NCI-H2081 (cell line): ENCODE data around the gene PALB2.
A peak's percentile ranks its signal among the peaks of the same experiment; 100 is the strongest.
"Not testable (repeated sequence)": the region's sequence is repeated elsewhere in the genome, so short reads cannot be mapped to it uniquely, and the experiment has no call there.

Experiments
- DNase-seq, 2 experiments: peaks; one replicate each; lab custom pipeline; 2025; lab: John Stamatoyannopoulos, UW

Gene PALB2

DNA sequence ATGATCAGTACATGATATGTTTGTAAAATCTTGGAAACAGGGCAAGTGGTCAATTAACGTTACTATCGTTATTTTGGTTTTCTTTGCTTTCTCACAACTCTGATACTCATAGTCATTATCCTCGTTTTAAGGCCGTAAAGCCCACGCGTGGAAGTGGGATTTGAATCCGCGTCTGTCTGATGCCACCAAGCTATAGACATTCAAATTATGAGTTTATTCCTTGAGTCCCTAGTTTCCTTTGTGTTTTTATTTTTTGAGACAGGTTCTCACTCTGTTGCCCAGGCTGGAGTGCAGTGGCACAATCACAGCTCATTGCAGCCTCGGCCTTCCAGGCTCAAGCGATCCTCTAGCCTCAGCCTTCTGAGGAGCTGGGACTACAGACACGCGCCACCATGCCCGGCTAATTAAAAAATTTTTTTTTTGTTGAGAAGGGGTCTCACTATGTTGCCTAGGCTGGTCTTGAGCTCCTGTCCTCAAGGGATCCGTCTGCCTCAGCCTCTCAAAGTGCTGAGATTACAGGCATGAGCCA, 1.2 kb upstream of the PALB2 start:
- DNase-seq, result no peak

- no peak for DNase-seq
These were observed 537 bp downstream of the PALB2 start for GRCh38 chr16:23640615-23640930.

DNA sequence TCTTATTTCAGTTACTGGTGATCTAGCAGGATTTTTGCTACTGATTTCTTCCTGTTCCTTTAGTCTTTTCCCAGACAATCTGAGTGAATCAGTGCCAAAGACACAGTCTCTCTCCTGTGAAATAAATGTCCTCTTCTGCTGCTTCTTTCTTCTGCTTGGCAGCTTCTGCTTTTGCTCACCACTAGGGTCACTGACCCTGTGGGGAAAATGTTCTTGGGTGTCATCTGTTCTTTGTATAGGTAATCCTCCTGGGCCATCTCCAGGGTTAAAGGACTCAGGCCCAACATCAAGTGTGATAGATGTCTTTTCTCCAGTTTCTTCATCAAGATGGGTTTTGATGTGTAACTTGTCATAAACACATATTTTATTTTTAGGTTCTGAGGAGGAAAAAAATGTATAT, 5.2 kb downstream of the PALB2 start:
- no peak for DNase-seq

- no peak for DNase-seq
These were observed 6.6 kb downstream of the PALB2 start for GRCh38 chr16:23634461-23635036.

DNA sequence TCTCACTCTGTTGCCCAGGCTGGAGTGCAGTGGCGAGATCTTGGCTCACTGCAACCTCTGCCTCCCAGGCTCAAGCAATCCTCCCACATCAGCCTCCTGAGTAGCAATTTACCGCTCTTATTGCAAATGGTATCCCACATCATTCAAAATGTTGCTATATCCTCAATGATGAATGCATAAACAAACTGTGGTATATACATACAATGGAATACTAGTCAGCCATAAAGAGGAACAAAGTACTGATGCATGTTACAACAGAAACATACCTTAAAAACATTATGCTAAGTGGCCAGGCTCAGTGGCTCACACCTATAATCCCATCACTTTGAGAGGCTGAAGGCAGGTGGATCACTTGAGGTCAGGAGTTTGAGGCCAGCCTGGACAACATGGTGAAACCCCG, 9.2 kb downstream of the PALB2 start:
- not testable (repeated sequence) for DNase-seq

DNA sequence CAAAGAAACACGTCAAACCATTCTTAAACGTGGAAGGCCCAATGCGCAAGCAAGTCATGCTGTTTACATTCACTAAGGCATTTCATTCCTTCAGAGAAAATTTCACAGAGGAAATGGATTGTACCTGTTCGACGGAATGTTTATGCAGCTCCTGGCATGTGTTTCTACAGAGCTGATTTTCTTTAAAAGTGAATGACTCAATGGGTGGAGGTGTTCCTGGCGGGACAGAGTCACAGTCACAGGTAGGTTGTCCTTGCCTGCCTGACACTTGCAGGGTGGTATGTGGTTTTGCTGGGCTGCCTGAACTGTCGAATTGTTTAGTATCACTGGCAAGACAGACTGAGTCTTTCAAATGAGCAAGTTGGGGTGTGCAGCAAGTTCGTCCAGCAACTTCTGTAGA, 11.6 kb downstream of the PALB2 start:
- DNase-seq, result no peak

- DNase-seq, result no peak
These were observed 17.0 kb downstream of the PALB2 start for GRCh38 chr16:23624092-23624491.

DNA sequence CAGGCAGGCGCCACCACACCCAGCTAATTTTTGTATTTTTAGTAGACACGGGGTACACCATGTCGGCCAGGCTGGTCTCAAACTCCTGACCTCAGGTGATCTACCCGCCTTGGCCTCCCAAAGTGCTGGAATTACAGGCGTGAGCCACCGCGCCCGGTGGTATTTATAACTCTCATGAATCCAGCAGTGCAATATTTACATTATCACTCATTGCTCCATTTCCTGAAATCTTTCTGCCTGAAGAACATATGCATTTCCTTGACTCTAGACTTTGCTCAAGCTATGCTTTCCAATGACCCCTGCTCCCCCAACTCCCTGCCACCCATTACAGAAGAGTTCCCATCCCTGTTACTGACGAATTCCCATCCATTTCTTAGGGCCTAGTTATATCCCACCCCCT, 25.3 kb downstream of the PALB2 start:
- DNase-seq, result no peak

DNA sequence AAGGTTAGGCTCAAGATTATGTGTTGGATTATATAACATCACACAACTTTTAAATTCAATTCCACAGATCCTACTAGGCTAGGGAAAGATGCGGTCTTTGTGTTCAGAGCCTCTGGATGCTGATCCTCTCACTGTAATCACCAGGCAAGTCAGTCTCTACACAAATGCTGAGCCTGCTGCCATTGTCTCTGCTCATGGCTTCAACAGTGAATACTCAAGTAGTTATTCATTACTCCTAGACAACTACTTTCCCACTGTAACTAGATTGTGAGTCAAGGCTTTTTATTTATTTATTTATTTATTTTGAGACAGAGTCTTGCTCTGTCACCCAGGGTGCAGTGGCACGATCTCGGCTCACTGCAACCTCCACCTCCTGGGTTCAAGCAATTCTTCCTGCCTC, 29.2 kb downstream of the PALB2 start:
- DNase-seq, result no peak

- not testable (repeated sequence) for DNase-seq
These were observed 30.2 kb downstream of the PALB2 start for GRCh38 chr16:23610905-23611304.

DNA sequence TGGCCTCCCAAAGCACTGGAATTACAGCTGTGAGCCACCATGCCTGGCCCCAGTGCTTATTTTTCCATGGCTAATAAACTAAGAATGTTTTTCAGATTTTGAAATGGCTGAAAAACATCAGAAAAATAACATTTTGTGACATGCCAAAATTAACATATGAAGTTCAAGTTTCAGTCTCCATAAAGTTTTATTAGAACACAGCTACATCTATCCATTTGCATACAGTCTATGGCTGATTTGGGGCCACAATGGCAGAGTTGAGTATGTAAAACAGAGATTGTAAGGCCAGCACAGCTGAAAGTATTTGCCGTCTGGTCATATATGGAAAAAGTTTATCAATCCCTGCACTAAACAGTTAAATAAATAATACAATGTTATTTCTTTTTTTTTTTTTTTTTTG, 31.2 kb downstream of the PALB2 start:
- DNase-seq, result no peak

DNA sequence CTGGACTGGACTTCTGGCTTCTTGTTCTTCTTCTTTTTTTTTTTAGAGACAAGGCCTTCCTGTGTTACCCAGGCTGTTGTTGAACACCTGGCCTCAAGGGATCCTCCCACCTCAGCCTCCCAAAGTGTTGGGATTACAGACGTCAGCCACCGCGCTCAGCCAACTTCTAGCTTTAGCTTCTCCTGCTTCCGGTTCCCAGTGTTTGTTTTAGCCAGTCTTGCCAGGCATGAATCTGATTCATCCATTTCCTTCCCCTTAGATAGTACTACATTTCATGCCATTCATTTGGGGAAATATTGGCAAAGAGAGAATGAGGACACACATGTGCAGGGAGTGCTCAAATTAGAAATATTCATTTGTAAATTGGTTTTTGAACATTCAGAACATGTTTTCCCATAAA, 32.9 kb downstream of the PALB2 start:
- no peak for DNase-seq

- DNase-seq, result no peak
These were observed 33.4 kb downstream of the PALB2 start for GRCh38 chr16:23607726-23608125.

DNA sequence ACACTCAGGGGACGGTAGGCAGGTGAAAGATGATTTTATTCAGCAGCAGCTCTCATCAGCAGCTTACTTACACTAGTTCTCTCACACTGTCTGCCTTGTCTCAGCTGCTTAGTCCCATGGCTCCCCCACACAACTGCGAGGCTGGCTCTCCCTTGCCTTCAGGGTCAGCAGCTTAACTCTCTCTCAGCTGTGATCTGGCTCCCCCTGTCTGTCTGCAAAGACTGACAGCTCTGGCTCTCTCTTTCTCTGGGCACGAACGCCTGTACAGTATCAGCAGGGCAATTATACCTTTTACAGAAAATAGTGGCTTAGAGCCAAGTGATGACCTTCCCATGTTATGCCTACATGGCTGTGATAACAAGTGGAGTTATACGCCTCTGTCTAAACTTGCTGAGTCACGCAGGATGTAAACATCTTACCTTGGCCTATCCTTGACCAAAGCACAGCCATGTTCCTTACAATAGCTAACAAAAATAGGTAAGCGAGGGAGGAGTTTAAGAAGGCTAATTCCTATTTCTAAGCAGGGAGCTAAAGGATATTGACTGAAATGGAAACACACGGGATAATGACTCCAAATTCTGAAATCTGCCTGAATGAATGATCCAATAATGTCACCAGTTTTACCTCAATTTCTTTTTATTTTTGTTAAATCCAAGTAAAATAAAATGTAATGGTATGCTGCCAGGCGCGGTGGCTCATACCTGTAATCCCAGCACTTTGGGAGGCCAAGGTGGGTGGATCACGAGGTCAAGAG, 43.9 kb downstream of the PALB2 start:
- peak in 1 of 2 experiments; percentile 8 for DNase-seq

- DNase-seq, result peak; percentile 84 to 90
These were observed 45.0 kb downstream of the PALB2 start, which contains the start of gene NDUFAB1 for GRCh38 chr16:23595951-23596720. Gene NDUFAB1 (minus strand): TSS chr16:23596316. CDS start chr16:23596290, 26 bp downstream.

DNA sequence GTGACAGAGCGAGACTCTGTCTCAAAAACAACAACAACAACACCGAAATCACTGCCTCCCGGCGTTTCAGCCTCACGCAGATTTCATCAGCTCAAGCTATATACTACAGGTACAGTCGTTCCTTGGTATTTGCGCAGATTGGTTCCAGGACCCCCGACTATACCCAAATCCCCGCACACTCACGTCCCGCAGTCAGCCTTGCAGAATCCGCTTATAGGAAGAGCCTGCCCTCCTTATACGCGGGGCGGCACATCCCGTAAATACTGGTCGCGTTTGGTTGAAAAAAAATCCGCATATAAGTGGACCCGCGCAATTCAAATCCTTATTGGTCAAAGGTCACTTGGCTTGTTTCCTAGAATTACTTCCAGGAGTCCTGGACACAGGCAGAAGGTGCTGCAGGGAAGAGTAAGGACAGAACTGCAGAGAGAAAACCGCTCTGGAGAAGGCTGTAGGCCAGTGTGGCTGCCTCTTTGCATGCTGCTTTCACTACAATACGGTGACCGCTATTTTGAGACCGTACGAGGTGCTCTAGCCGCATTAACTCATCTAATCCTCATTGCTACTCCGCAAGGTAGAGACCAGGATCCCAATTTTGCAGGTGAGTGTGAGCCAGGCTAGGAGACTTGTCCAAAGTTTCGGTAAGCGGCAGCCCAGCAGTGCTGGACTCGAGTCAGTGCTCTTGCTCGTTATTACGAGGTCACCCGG, 45.7 kb downstream of the PALB2 start:
- DNase-seq, result no peak

DNA sequence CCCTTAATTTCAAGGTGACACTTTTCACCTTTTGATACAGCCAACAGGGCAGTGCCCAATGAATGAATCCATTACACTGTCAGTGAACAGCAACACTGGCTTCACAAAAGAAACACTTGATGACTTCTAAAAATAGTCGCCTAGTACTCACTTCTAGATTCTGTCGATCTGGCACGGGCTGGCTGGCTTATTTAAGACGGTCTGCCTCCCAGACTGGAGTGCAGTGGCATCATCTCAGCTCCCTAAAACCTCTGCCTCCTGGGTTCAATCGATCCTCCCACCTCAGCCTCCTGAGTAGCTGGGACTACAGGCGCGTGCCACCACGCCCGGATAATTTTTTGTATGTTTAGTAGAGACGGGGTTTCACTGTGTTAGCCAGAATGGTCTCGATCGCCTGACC, 46.9 kb downstream of the PALB2 start:
- no peak for DNase-seq

- no peak for DNase-seq
These were observed 50.9 kb downstream of the PALB2 start for GRCh38 chr16:23590181-23590580.

- no peak for DNase-seq
These were observed 53.4 kb downstream of the PALB2 start for GRCh38 chr16:23587726-23588125.

DNA sequence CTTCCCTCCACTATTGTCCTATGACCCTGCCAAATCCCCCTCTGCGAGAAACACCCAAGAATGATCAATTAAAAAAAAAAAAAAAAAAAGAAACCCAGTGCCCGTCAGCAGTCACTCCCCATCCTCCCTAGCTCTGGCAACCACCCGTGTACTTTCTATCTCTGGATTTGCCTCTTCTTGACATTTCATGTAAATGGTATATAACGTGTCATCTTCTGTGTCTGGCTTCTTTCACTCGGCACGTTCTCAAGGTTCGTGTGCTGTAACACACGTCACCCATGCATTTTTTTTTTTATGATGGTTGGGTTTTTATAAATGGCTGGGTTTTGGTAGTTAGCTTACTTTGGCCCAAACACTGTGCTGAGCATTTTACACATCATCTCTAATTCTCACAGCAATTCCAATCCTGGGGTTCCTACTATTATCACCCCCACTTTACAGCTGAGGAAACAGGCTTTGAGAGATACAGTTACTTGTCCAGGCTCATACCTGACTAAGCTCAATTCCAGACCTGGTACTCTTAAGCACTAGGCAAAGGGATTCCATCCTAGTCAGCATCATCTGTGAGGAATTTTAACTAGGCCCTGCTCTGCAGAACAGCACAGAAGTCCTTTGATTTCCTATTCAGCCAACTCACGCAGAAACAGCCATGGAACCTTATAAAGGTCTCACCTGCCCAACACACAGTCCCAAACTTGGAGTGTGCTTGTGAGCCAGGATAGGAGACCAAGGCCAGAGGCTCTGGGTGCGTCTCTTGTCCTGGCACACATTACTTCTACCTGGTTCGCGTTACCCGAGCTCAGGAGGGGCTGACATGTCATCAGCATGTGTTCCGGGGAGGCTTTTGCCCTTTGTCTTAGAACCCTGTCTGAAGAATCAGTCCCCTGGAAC, 56.7 kb downstream of the PALB2 start:
- no peak for DNase-seq

GRCh38 chr16:23583271-23583670, 57.8 kb downstream of the PALB2 start:
- not testable (repeated sequence) for DNase-seq
